HG03064 (cell line): ENCODE data around the gene PLD2.

Source experiments
- ATAC-seq: cut with Tn5 transposase; IDR thresholded peaks from one replicate; pipeline ENCODE4 v1.9.1; 2021; ENCODE audit warnings: low read depth; ENCODE audit not compliant: unreplicated experiment

Gene PLD2, protein sequence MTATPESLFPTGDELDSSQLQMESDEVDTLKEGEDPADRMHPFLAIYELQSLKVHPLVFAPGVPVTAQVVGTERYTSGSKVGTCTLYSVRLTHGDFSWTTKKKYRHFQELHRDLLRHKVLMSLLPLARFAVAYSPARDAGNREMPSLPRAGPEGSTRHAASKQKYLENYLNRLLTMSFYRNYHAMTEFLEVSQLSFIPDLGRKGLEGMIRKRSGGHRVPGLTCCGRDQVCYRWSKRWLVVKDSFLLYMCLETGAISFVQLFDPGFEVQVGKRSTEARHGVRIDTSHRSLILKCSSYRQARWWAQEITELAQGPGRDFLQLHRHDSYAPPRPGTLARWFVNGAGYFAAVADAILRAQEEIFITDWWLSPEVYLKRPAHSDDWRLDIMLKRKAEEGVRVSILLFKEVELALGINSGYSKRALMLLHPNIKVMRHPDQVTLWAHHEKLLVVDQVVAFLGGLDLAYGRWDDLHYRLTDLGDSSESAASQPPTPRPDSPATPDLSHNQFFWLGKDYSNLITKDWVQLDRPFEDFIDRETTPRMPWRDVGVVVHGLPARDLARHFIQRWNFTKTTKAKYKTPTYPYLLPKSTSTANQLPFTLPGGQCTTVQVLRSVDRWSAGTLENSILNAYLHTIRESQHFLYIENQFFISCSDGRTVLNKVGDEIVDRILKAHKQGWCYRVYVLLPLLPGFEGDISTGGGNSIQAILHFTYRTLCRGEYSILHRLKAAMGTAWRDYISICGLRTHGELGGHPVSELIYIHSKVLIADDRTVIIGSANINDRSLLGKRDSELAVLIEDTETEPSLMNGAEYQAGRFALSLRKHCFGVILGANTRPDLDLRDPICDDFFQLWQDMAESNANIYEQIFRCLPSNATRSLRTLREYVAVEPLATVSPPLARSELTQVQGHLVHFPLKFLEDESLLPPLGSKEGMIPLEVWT

GRCh38 chr17:4806777-4807604 lies at the start of gene PLD2:
TSS of gene PLD2 (plus strand) at chr17:4807152. CDS start at chr17:4807773, 621 bp downstream.
- ATAC-seq: peak; percentile 84

GRCh38 chr17:4759776-4760236 lies 47.1 kb upstream of the PLD2 start:
- no peak for ATAC-seq

- ATAC-seq: no peak
Measured at GRCh38 chr17:4764595-4764994, 42.4 kb upstream of the PLD2 start.

DNA sequence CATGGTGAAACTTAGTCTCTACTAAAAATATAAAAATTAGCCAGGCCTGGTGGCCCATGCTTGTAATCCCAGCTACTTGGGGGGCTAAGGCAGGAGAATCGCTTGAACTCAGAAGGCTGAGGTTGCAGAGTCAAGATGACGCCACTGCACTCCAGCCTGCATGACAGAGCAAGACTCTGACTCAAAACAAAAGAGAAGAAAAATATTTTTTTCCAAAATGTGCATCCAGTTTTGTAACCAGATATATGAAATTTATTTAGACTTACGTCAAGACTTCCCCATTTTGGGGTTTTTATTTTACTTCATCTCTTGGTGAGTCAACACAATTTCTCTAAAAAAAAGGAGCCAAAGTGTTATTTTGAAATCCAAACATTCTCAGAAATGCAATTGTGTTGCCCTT lies 40.8 kb upstream of the PLD2 start:
- ATAC-seq: no peak

GRCh38 chr17:4766723-4767122 lies 40.2 kb upstream of the PLD2 start:
- no peak for ATAC-seq

DNA sequence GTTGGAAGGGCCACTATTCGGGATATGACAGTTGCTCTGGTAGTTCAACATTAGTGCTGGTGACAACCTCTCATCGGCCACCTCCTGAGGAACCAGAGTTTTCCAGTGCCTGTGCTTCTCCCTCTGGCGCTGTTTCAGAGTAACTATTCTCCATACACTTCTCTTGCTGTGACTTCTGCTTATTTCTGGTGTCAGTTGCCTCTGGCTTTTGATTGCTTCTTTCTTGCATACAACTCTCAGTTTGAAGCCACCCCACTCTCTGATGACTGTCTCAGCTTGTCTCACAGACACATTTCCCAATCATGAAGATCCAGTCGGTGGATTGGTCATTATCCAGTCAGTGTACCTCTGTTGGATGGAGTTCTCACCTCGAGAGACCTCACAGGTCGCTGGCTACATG lies 38.7 kb upstream of the PLD2 start:
- no peak for ATAC-seq

GRCh38 chr17:4769628-4770027 lies 37.3 kb upstream of the PLD2 start:
- no peak for ATAC-seq

DNA sequence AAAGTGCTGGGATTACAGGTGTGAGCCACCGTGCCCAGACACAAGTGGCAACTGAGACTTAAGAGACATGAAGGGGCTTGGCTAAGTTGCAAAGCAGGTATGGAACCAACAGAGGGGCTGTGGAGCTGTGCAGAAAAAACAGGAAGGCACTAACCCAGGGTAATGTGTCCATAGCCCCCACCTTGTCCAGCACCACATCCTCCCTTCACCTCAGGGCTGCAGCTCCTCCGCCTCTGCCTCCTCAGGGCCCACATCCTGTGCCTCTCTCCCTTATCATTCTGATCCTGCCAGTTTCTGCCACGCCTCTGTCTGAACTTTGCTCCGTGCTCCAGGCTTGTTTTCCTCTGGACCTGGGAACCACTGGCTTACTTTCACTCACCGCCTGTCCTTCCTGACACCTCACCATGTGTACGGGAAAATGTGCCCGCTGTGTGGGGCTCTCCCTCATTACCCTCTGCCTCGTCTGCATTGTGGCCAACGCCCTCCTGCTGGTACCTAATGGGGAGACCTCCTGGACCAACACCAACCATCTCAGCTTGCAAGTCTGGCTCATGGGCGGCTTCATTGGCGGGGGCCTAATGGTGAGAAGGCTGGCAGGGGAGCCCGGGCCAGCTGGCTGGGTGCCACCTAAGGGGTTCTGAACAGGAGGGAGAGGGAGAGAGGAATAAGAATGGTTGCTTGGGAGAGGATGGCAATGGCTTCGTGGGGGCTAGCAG lies 35.3 kb upstream of the PLD2 start, which contains the start of gene TM4SF5:
TSS of gene TM4SF5 (plus strand) at position 368 of the 716 bp plus-strand sequence. CDS start at position 405, 37 bp downstream.
- ATAC-seq: no peak

DNA sequence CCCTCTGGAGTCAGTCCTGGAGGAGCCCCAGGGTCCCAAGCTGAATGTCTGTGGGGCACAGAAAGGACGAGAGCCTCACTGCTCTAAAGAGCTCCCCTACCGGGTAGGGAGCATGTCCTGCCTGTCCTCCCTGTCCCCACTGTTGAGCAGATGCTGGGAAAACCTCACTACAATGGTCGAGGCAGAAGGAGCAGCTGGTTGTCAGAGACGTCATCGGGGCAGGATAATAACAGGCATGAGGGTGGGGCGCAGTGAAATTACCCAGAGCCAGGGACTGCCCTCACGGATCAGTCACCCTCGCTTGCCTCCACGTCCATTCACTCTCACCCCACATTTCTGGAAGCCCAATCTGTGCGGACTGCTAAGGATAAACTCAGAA lies 34.7 kb upstream of the PLD2 start:
- no peak for ATAC-seq

GRCh38 chr17:4777969-4778760 lies 28.8 kb upstream of the PLD2 start:
- no peak for ATAC-seq

DNA sequence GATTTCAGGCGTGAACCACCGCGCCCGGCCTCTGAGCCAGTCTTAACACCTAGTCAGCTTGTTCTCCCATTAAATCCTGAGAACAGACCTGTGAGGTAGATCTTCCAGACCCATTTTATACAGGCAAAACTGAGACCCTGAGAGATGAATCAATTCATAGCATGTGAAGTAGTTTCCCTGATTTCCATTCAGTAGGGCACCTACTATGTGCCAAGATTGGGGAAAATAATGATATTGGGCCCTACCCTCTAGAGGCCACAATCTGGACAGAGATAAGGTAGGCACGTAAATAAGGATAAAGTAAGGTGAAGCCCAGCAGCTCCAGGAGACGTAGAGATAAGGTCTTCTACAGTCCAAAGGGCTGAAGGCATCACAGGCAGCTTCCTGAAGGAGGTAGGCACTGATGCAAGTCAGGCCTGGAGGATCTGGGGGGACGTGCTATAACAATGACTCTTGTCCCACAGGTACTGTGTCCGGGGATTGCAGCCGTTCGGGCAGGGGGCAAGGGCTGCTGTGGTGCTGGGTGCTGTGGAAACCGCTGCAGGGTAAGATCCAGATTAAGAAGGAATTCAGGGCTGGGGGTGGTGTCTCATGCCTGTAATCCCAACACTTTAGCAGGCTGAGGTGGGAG lies 26.5 kb upstream of the PLD2 start:
- no peak for ATAC-seq

GRCh38 chr17:4782652-4783051 lies 24.3 kb upstream of the PLD2 start:
- no peak for ATAC-seq

DNA sequence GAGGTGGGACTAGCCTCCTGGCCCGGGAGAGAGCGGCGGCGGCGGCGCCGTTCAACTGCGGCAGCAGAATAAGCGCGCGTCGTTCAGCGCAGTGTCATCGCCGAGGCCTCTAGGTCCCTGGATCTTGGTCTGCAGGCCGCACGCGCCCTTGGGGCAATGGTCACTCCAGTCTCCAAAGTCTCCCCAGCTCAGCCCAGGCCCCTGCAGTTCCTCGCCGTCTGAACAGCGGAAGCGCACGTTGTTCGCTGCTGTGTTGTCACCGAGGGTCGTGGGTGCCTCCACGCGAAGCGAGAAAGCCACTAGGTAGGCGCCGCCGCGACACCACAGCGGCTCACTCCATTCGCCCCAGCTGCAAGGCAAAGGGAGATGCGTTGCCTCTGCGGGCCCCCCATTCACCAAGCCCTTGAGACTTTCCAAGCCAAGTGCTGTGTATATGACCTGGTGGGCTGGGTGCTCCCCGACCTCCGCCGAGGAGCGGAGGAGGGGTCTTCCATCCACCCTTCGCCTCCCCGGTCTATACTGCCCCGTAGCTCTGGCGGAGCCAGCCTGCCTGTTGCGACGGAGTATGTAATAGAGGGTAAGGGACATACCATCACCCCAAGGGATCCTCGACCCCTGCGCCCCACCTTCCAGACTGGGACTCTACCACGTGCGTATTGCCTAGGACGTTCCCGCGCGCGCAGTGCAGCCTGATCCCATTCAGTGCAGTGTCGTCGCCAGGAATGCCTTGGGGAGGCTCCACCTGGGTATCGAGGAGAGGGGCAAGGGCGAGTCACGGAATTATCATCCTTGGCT lies 21.4 kb upstream of the PLD2 start:
- ATAC-seq: no peak

DNA sequence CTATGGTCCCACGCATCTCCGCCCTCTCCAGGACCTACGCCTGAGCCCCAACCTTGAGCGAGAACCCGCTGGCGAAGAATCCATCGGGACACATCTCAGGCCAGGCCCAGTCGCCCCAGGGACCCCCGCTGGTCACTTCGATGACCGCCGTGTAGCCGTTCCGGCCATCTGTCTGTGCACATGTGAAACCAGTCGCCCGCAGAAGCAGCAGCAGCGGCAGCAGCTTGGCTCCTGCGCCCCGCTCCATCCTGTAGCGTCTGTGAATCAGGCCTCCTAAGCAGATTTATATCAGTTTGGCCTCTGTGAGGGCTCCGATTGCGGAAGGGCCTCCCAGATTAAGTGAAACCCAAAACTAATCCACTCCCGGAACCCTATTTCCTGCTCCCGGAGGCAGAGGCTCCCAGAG lies 20.8 kb upstream of the PLD2 start, which contains the start of gene VMO1:
TSS of gene VMO1 (minus strand) at position 259 of the 406 bp plus-strand sequence. CDS start at position 247, 12 bp downstream.
- no peak for ATAC-seq

DNA sequence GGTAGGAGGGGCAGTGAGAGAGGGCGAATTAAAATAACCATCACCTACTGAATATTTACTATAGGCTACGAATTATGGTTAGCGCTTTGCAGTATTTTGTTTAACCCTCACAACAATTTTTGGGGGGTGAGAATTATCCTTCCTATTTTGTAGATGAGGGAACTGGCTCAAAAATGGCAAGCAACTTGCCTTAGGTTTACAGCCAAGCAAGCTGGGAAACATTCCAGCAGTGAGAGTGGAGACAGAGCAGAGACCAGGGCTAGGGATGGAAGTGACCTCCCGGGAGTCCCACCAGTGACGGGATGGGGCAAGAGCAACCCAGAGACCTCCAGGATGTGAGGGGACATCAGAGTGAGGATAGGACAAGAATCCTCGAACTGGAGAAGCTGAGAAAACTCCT lies 20.4 kb upstream of the PLD2 start:
- no peak for ATAC-seq

- ATAC-seq: no peak
Measured at GRCh38 chr17:4788159-4788806, 18.7 kb upstream of the PLD2 start.
